GM18499 (cell line): ENCODE results near the gene ARHGAP32.

Source experiments
- ATAC-seq: cut with Tn5 transposase; IDR thresholded peaks from one replicate; pipeline ENCODE4 v1.9.1; 2021; ENCODE audit warnings: moderate number of reproducible peaks; ENCODE audit not compliant: insufficient read depth, unreplicated experiment

ARHGAP32 gene

DNA sequence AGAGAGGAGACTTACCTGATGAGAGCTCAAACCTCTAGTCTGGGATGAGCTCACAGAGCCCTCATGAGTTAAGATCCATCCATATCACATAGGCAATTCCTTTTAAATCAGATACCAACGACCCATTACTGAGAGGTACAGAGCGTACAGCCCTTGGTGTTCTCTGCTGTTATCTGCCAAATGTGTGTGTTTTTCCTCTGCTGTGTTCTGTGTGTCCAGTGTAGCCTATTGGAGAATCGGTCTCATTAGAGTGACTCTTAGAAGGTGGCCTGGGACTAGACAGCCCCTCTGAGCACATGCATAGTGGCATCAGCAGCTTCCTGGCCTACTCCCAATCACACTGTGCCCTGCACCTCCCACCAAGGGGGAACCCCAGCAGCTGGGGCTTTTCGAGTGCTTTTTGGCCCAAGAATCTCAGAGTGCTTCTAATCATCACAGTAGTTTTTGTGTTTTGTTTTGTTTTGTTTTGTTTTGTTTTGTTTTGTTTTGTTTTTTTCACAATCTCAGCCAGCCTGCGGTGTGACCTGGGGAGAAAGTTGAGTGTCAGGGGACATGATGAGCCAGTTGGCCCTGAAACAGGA, 274.9 kb downstream of the ARHGAP32 start:
- no peak for ATAC-seq

- ATAC-seq = no peak
Measured at GRCh38 chr11:128916681-128917080, 275.4 kb downstream of the ARHGAP32 start.

DNA sequence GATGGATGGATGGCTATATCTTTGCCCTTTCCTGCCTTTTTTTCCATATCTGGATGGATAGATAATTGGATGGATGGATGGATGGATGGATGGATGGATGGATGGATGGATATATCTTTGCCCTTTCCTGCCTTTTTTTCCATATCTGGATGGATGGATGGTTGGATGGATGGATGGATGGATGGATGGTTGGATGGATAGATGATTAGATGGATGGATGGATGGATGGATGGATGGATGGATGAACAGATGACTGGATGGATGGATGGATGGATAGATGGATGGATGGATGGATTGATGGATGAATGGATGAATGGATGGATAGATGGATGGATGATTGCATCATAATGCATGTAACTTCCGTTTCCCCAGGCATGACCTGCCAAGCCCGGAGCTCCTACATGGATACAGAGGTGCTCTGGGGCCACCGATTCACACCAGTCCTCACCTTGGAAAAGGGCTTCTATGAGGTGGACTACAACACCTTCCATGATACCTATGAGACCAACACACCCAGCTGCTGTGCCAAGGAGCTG, 276.0 kb downstream of the ARHGAP32 start:
- ATAC-seq = no peak

DNA sequence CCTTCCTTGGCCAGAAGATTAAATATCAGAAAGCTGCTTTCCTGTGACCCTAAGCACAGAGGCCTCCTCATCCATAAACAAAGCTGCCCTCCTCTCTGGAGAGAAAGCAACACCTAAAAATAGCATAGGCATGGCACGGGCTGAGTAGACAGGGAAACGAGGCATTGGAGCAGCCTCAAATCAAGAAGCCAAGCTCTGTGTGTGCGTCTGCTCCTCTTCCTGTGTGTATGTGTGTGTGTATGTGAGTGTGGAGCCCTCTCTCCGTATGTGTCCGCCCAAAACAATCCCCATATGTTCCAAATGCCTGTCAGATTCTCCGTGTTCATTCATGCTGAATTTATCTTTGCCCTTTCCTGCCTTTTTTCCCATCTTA, 277.0 kb downstream of the ARHGAP32 start:
- no peak for ATAC-seq
